Loucy (cell line): ENCODE measurements around the gene ACOT13.

Experiments
- H2AFZ ChIP-seq: fragments of 200-600 bp; sonication (generic); 2 replicates; pipeline ENCODE4 v1.6.0; 2016; ENCODE audit warnings: antibody characterized with exemption, mild to moderate bottlenecking, low read length, moderate library complexity
- H3F3A ChIP-seq: fragments of 200-600 bp; 2 replicates; pipeline ENCODE4 v1.6.0; 2016; ENCODE audit warnings: antibody characterized with exemption, low read depth, mild to moderate bottlenecking
- H3K27me3 ChIP-seq: fragments of 200-600 bp; sonication (generic); 2 replicates; pipeline ENCODE4 v1.6.1; 2014; ENCODE audit warnings: low read length, mild to moderate bottlenecking; ENCODE audit not compliant: insufficient read depth, poor library complexity, severe bottlenecking
- H3K36me3 ChIP-seq: fragments of 200-600 bp; sonication (generic); 2 replicates; pipeline ENCODE4 v1.6.1; 2016; ENCODE audit warnings: low read length; ENCODE audit not compliant: insufficient read depth
- H3K4me1 ChIP-seq: fragments of 200-600 bp; sonication (generic); 2 replicates; pipeline ENCODE4 v1.5.1; 2014; ENCODE audit warnings: low read length, mild to moderate bottlenecking; ENCODE audit not compliant: insufficient read depth, poor library complexity, severe bottlenecking
- H3K4me2 ChIP-seq: fragments of 200-600 bp; sonication (generic); 2 replicates; pipeline ENCODE4 v1.6.0; 2014; ENCODE audit warnings: antibody characterized with exemption, low read length, low read depth, mild to moderate bottlenecking; ENCODE audit not compliant: poor library complexity, severe bottlenecking
- H3K4me3 ChIP-seq: fragments of 200-600 bp; sonication (generic); 2 replicates; pipeline ENCODE4 v1.5.1; 2014; ENCODE audit warnings: low read length, mild to moderate bottlenecking, mixed read lengths; ENCODE audit not compliant: poor library complexity, severe bottlenecking
- H3K79me2 ChIP-seq: fragments of 200-600 bp; sonication (generic); 2 replicates; pipeline ENCODE4 v1.6.1; 2014; ENCODE audit warnings: low read length; ENCODE audit not compliant: insufficient read depth
- H3K9ac ChIP-seq: fragments of 200-600 bp; sonication (generic); 2 replicates; pipeline ENCODE4 v1.6.0; 2014; ENCODE audit warnings: mild to moderate bottlenecking, low read depth, low read length, moderate library complexity; ENCODE audit not compliant: poor library complexity, severe bottlenecking
- H3K9me2 ChIP-seq: fragments of 200-600 bp; sonication (generic); replicated peaks from 2 replicates; pipeline ENCODE4 v1.6.1; 2016; ENCODE audit warnings: low read depth, low read length, mixed read lengths
- H3K9me3 ChIP-seq: fragments of 200-600 bp; sonication (generic); 2 replicates; pipeline ENCODE4 v1.6.1; 2014; ENCODE audit warnings: mild to moderate bottlenecking, antibody characterized with exemption, low read length, low read depth; ENCODE audit not compliant: insufficient read depth
- H4K20me1 ChIP-seq: fragments of 200-600 bp; sonication (generic); 2 replicates; pipeline ENCODE4 v1.6.0; 2014; ENCODE audit warnings: antibody characterized with exemption, low read length, mild to moderate bottlenecking; ENCODE audit not compliant: insufficient read depth, poor library complexity, severe bottlenecking
- CTCF ChIP-seq: fragments of 200-600 bp; sonication (generic); conservative IDR thresholded peaks from 2 replicates; pipeline ENCODE4 v1.5.1; 2014; ENCODE audit warnings: mild to moderate bottlenecking, antibody characterized with exemption, low read length
- EZH2phosphoT487 ChIP-seq: fragments of 200-600 bp; IDR thresholded peaks from 2 replicates; pipeline ENCODE4 v1.6.1; 2018; ENCODE audit warnings: antibody characterized with exemption, mild to moderate bottlenecking, moderate library complexity, borderline replicate concordance

Gene ACOT13

GRCh38 chr6:24718449-24719124 is 51.7 kb downstream of the ACOT13 start:
- peaks cover 69% of the 10 kb centered on the region for H4K20me1 ChIP-seq
- no peak overlapping the region for H2AFZ ChIP-seq
- H3K4me2 ChIP-seq: peak overlapping the region; percentile 100
- peak overlapping the region; percentile 99 for H3K9ac ChIP-seq
- TF ChIP-seq CTCF (no peak), EZH2phosphoT487 (no peak)
- H3K4me3 ChIP-seq: peak overlapping the region; percentile 98
- no peaks in the 10 kb centered on the region for H3K9me3 ChIP-seq
- peaks cover 27% of the 10 kb centered on the region for H3K36me3 ChIP-seq
- peaks cover 55% of the 10 kb centered on the region for H3K4me1 ChIP-seq
- H3F3A ChIP-seq: peaks cover 2% of the 10 kb centered on the region; the same call in 1 of the 2 replicates
- peaks cover 6% of the 10 kb centered on the region for H3K27me3 ChIP-seq
- peaks cover 70% of the 10 kb centered on the region for H3K79me2 ChIP-seq
- no peaks in the 10 kb centered on the region for H3K9me2 ChIP-seq

GRCh38 chr6:24719125-24719971 is 52.5 kb downstream of the ACOT13 start, which contains the start of gene C6orf62:
C6orf62 (minus strand) TSS chr6:24719154; CDS start chr6:24718668, 486 bp downstream.
- Histone ChIP-seq H3K27me3 (peaks cover 6% of the 10 kb centered on the region), H3K9me2 (no peaks in the 10 kb centered on the region), H3F3A (peaks cover 2% of the 10 kb centered on the region; the same call in 1 of the 2 replicates), H3K4me1 (peaks cover 48% of the 10 kb centered on the region), H3K9me3 (no peaks in the 10 kb centered on the region), H3K9ac (peak within 1 kb of the TSS; percentile 99), H3K4me3 (peak within 1 kb of the TSS; percentile 98), H4K20me1 (peaks cover 61% of the 10 kb centered on the region), H3K4me2 (peak within 1 kb of the TSS; percentile 100), H3K36me3 (peaks cover 20% of the 10 kb centered on the region), H3K79me2 (peaks cover 62% of the 10 kb centered on the region), H2AFZ (no peak within 1 kb of the TSS)
- no peak for TF ChIP-seq CTCF
- TF ChIP-seq EZH2phosphoT487: no peak

GRCh38 chr6:24720131-24720603 is 53.3 kb downstream of the ACOT13 start:
- H3K9me2 ChIP-seq: no peaks in the 10 kb centered on the region
- peaks cover 13% of the 10 kb centered on the region for H3K36me3 ChIP-seq
- H3K9ac ChIP-seq: peak overlapping the region; percentile 99
- peak overlapping the region; percentile 98 for H3K4me3 ChIP-seq
- H3K79me2 ChIP-seq: peaks cover 54% of the 10 kb centered on the region
- H3F3A ChIP-seq: peaks cover 2% of the 10 kb centered on the region; the same call in 1 of the 2 replicates
- peaks cover 53% of the 10 kb centered on the region for H4K20me1 ChIP-seq
- peak overlapping the region; percentile 34 for H3K4me2 ChIP-seq
- H3K4me1 ChIP-seq: peaks cover 41% of the 10 kb centered on the region
- H3K27me3 ChIP-seq: peaks cover 6% of the 10 kb centered on the region
- 0 out of 2 replicates have a peak overlapping the region, but pooled peaks have one; percentile 78 for H2AFZ ChIP-seq
- TF ChIP-seq CTCF (0 out of 2 replicates have a peak, but pooled peaks have one; percentile 13), EZH2phosphoT487 (no peak)
- no peaks in the 10 kb centered on the region for H3K9me3 ChIP-seq
